COLO668 (cell line): ENCODE data around the gene SERF2.
"Not testable (repeated sequence)": the region's sequence is repeated elsewhere in the genome, so short reads cannot be mapped to it uniquely, and the experiment has no call there.

Experiments used
- DNase-seq: peaks from one replicate; lab custom pipeline; 2025; ENCODE audit not compliant: unreplicated experiment; lab: John Stamatoyannopoulos, UW

Gene SERF2

DNA sequence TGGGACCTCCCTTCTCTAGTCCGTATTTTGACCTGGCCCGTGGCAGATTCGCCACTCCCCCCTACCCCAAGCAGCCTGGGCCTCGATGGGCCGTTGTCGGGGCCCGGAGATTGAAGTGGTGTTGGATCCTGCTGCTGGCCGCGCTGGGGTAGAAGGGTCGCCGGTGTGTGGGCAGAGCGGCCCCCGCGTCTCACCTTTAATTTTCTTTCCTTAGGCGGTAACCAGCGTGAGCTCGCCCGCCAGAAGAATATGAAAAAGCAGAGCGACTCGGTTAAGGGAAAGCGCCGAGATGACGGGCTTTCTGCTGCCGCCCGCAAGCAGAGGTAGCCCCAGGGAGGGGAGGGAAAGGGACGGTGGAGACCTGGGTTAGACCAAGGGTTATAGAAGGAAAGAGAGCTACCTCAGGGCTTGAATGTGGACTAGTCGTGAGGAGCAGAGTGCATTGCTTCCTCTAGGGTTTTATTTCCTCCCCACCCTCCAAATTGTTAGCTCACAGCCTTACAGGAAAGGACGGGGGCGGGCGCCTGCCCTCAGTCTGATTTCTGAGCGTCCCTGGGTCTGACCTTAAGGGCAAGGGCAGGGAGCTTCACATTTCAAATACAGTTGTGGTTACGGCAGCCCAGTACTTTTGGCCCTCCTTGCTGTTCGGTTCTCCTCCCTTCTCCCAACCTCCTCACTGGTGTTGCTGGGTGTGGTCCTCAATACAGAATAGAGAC, 799 bp downstream of the SERF2 start:
- peak; percentile 21 for DNase-seq

DNA sequence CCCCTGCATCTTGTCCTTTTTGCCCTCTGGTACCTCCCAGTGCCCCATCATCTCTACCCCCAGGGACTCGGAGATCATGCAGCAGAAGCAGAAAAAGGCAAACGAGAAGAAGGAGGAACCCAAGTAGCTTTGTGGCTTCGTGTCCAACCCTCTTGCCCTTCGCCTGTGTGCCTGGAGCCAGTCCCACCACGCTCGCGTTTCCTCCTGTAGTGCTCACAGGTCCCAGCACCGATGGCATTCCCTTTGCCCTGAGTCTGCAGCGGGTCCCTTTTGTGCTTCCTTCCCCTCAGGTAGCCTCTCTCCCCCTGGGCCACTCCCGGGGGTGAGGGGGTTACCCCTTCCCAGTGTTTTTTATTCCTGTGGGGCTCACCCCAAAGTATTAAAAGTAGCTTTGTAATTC, 1.5 kb downstream of the SERF2 start:
- DNase-seq: no peak

GRCh38 chr15:43794269-43795037, 2.3 kb downstream of the SERF2 start:
- DNase-seq: no peak

DNA sequence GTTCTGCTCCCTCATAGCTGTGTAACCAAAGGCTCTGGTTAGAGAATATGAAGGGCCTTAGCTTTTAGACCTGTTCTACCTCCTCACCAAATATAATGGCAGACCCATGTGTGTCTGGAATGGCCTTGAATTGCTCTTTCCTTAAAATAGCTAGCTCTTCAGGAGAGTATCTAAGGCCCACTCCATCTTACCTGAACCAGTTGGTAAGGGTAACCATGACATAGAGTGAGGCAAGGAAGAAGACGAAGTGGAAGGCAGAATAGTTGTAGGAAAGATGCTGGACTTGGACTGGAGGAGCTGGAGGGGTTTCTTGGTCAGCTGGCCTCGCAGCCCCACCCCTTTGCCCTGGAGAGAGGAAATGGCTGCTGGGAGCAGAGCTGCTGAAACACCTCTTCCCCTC, 3.1 kb downstream of the SERF2 start:
- no peak for DNase-seq

GRCh38 chr15:43795997-43796396, 3.9 kb downstream of the SERF2 start:
- no peak for DNase-seq

DNA sequence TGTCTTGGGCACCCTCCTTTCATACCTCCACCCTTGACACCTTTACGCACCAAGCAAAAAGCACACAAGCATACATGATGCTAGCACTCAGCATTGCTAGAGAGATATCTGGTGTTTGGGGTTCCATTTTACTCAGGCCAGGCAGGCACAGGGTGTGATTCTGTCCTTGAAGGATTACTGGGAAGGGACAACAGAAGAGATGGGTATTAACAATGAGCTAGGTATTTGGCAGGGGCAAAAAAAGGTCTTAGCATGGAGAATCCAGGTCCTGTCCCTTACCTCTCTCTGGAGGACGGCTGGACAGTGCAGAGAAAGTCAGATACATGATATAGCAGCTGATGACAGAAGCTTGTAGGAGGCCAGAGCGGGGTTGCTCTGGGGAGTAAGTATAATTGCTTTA, 4.4 kb downstream of the SERF2 start:
- DNase-seq: no peak

GRCh38 chr15:43799209-43799944, 7.3 kb downstream of the SERF2 start:
- peak; percentile 83 for DNase-seq

GRCh38 chr15:43799945-43800285, 7.8 kb downstream of the SERF2 start, which contains the start of gene SERINC4:
Gene SERINC4 (minus strand): TSS chr15:43800220. CDS start chr15:43799986, 234 bp downstream.
- DNase-seq: peak; percentile 37

DNA sequence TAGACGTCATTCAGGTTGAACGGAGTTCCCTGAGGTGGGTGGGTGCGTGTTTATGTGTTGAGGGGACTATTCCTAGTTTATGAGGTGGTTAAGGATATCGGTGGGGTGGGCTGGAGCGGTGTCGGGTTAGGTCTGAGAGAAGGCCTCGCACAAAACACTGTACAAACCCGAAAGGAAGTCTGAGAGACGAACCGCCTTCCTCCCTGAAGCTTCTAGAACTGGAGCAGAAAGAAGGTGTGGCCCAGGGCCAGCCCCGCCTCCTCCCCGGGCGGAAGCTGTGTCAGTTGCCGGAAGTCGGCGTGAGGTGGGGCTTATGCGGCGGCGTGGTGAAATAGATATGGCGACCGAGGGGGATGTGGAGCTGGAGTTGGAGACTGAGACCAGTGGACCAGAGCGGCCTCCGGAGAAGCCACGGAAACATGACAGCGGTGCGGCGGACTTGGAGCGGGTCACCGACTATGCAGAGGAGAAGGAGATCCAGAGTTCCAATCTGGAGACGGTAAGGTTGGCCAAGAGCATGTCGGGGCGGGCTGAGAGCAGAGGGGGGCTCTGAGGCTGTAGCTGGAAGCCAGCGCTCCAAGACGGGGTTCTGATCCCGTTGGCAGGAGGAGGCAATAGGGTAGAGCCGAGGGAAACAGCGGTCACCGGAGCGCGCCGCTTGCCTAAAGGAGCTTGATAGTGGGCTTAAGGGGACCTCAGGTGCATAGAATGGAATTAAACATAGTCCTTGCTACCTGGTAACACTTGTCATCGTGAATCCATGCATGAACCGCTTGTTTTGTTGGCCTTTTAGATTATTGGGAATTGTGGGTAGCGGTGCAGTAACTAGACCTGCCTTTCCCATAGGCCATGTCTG, 8.4 kb downstream of the SERF2 start, which contains the start of gene HYPK:
TSS of gene HYPK (plus strand) at position 314 of the 856 bp plus-strand sequence. CDS start at position 338, 24 bp downstream.
- peak; percentile 91 for DNase-seq

GRCh38 chr15:43802676-43803075, 10.6 kb downstream of the SERF2 start:
- DNase-seq: not testable (repeated sequence)

DNA sequence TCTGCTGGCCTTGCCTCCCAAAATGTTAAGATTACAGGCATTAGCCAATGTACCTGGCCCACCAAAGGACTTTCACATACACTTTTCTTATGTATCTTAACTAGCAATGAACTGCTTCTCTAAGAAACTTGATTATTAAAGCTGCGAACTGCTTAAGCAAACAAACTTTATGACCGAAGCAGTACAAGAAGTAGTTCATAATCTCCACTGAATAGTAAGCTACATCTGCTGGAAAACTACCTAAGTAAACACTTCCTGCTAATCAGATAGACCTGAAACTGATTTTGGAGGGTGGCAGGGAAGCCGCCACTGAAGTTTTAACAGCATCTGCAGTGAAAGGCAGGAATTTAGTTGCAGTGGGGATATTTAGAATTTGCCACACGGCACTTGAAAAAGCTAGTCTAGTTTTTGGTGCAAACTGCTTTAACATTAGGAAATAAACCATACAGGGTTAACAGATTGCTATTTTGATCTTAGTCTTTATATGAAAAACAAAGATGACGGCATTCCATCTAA, 16.4 kb downstream of the SERF2 start:
- no peak for DNase-seq

DNA sequence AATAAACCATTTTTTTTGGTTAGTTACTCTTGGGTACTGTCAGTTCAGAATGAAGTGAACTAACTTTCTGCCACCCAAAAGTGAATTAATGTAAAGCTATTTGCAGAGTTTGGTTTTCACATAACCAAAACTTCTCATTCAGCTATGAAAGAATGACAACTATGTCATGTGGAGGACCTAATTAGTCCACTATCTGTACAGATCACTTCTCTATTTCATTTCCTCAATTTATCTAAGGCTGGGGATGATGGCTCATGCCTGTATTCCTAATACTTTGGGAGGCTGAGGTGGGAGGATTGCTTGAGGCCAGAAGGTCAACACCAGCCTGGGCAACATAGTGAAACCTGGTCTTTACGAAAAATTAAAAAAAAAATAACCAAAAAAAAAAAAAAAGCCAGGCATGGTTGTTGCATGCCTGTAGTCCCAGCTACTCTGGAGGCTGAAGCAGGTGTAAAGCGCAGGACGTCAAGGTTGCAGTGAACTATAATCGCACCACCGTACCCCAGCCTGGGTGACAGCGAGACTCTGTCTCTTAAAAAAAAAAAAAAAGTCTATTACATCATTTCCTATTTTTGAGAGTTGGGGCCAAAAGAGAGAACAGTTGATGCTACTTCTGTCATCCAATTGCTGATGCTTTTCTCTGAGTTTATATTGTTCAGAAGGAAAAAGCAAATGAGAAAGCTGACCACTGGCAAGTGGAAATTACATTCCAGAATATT, 17.0 kb downstream of the SERF2 start:
- DNase-seq: no peak

- DNase-seq: not testable (repeated sequence)
Observed at GRCh38 chr15:43815064-43815463, 22.9 kb downstream of the SERF2 start.

GRCh38 chr15:43821505-43821904, 29.4 kb downstream of the SERF2 start:
- no peak for DNase-seq

DNA sequence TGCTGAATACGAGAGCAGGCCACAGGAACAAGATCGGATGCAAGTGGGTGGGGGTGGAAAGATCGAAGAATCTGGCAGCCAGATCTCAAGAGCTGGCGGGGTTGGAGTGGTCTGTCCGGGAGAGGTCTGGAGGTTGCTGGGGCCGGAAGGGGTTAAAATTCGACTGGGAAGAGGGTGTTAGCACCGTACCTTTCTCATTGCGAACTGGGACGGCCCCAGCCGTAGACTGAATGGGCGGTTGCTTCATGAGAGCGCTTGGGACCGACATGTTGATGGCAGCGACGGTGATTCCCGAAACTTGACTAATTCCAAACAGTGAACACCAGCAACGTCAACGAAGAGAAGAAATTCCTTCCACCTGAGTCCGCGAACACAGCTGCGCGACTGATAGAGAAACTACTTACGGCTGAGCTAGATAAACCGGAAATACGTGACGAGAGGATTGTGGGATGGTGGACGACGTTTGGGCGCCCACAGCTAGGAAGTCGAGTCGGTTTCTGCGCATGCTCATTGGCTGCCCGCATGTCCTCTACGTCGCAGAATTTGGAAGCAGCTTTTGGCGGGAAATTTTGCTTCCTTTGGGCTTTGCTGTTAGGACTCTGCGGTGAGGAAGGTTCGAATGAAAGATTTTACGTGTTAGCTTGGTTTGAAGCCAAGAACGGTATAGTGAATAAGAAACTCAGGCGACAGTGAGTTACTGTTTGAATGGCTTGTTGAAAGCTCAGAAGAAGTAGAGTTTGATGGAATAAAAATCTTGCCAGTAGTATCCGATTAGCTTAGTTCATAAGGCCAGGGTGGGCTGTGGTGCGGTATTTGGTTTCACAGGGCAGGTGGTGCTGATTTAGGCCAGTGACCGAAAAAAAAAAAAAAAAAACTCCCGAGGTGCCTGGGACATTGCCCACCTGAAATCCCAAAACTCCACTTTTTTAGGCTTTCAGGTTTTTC, 32.5 kb downstream of the SERF2 start, which contains the start of gene MFAP1:
TSS of gene MFAP1 (minus strand) at position 389 of the 945 bp plus-strand sequence. CDS start at position 268, 121 bp downstream.
- DNase-seq: peak; percentile 93

DNA sequence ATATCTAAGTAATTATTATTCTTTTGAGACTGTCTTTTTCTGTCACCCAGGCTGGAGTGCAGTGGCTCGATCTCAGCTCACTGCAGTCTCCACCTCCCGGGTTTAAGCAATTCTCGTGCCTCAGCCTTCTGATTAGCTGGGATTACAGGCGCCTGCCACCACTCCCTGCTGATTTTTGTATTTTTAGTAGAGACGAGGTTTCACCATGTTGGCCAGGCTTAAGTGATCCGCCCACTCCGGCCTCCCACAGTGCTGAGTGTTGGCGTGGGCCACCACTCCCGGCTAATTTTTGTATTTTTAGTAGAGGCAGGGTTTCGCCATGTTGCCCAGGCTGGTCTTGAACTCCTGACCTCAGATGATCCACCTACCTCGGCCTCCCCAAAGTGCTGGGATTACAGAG, 33.2 kb downstream of the SERF2 start:
- not testable (repeated sequence) for DNase-seq

DNA sequence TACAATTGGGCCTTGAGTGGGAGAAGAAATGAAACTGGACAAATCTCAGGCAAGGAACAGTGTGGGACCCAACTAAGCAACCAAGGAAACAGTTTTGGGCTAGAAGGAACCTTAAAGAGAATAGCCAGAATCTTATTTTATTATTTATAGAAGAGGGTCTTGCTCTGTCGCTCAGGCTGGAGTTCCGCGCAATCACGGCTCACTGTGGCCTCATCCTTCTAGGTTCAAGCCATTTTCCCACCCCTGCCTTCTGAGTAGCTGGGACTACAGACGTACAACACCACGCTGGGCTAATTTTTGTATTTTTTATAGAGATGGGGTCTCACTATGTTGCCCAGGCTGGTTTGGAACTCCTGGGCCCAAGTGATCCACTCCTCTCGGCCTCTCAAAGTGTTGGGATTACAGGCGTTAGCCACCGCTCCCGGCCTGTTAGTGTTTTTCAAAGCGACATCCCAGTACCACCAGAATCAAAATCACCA, 33.9 kb downstream of the SERF2 start:
- DNase-seq: no peak
